HEK293 (cell line): Measurements from ENCODE around the gene TMEM176B.

ENCODE experiments used
- YY1 ChIP-seq: fragments of 450-650 bp; formaldehyde crosslinking; IDR thresholded peaks from 2 replicates; pipeline ENCODE4 v1.5.1; 2018; ENCODE audit warnings: missing biosample characterization, missing genetic modification characterization
- ZBTB44 ChIP-seq: fragments of 450-650 bp; IDR thresholded peaks from 2 replicates; pipeline ENCODE4 v1.5.1; 2018; ENCODE audit warnings: missing biosample characterization, mild to moderate bottlenecking, missing genetic modification characterization
- ZBTB7A ChIP-seq: fragments of 450-650 bp; formaldehyde crosslinking; IDR thresholded peaks from 2 replicates; pipeline ENCODE4 v1.5.1; 2016; ENCODE audit warnings: low read depth, missing biosample characterization, missing genetic modification characterization
- ZNF121 ChIP-seq: fragments of 450-650 bp; formaldehyde crosslinking; IDR thresholded peaks from 2 replicates; pipeline ENCODE4 v1.5.1; 2016; ENCODE audit warnings: missing biosample characterization, missing genetic modification characterization
- ZNF157 ChIP-seq: fragments of 450-650 bp; formaldehyde crosslinking; IDR thresholded peaks from 2 replicates; pipeline ENCODE4 v1.5.1; 2016; ENCODE audit warnings: missing biosample characterization, missing genetic modification characterization
- ZNF341 ChIP-seq: fragments of 450-650 bp; formaldehyde crosslinking; IDR thresholded peaks from 2 replicates; pipeline ENCODE4; 2016; ENCODE audit warnings: low read depth, missing biosample characterization, missing genetic modification characterization
- ZNF707 ChIP-seq: fragments of 450-650 bp; formaldehyde crosslinking; IDR thresholded peaks from 2 replicates; pipeline ENCODE4 v1.5.1; 2016; ENCODE audit warnings: missing biosample characterization, missing genetic modification characterization
- ZNF776 ChIP-seq: fragments of 450-650 bp; formaldehyde crosslinking; IDR thresholded peaks from 2 replicates; pipeline ENCODE4 v1.5.0; 2017; ENCODE audit warnings: missing biosample characterization, missing genetic modification characterization, borderline replicate concordance
- TF ChIP-seq, protein P1 (sequence below): fragments of 450-650 bp; formaldehyde crosslinking; IDR thresholded peaks from 2 replicates; pipeline ENCODE4 v1.5.1; 2016; ENCODE audit warnings: missing biosample characterization, missing genetic modification characterization
- TF ChIP-seq, protein P2 (sequence below): fragments of 450-650 bp; formaldehyde crosslinking; IDR thresholded peaks from 2 replicates; pipeline ENCODE4 v1.5.1; 2016; ENCODE audit warnings: missing biosample characterization, missing genetic modification characterization

GRCh38 chr7:150848561-150849115 is 48.5 kb upstream of the TMEM176B start:
- TF ChIP-seq, protein P1, sequence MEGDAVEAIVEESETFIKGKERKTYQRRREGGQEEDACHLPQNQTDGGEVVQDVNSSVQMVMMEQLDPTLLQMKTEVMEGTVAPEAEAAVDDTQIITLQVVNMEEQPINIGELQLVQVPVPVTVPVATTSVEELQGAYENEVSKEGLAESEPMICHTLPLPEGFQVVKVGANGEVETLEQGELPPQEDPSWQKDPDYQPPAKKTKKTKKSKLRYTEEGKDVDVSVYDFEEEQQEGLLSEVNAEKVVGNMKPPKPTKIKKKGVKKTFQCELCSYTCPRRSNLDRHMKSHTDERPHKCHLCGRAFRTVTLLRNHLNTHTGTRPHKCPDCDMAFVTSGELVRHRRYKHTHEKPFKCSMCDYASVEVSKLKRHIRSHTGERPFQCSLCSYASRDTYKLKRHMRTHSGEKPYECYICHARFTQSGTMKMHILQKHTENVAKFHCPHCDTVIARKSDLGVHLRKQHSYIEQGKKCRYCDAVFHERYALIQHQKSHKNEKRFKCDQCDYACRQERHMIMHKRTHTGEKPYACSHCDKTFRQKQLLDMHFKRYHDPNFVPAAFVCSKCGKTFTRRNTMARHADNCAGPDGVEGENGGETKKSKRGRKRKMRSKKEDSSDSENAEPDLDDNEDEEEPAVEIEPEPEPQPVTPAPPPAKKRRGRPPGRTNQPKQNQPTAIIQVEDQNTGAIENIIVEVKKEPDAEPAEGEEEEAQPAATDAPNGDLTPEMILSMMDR, result no peak
- TF ChIP-seq, protein P2, sequence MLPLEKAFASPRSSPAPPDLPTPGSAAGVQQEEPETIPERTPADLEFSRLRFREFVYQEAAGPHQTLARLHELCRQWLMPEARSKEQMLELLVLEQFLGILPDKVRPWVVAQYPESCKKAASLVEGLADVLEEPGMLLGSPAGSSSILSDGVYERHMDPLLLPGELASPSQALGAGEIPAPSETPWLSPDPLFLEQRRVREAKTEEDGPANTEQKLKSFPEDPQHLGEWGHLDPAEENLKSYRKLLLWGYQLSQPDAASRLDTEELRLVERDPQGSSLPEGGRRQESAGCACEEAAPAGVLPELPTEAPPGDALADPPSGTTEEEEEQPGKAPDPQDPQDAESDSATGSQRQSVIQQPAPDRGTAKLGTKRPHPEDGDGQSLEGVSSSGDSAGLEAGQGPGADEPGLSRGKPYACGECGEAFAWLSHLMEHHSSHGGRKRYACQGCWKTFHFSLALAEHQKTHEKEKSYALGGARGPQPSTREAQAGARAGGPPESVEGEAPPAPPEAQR, result no peak
- TF ChIP-seq ZNF121 (tag by site-specific recombination), result no peak
- no peak for TF ChIP-seq ZBTB44 (tag by site-specific recombination)
- TF ChIP-seq ZNF341 (tag by site-specific recombination), result no peak
- TF ChIP-seq ZNF707 (tag by site-specific recombination), result no peak
- TF ChIP-seq ZNF157 (tag by site-specific recombination), result no peak
- no peak for TF ChIP-seq ZBTB7A (tag by site-specific recombination)
- TF ChIP-seq ZNF776 (tag by site-specific recombination), result no peak
- TF ChIP-seq YY1 (tag by site-specific recombination), result no peak
